Panc1 (cell line): Measurements from ENCODE around the gene GLTP.
"Not testable (repeated sequence)": the region's sequence is repeated elsewhere in the genome, so short reads cannot be mapped to it uniquely, and the experiment has no call there.

Source experiments
- POLR2AphosphoS5 ChIP-seq: IDR thresholded peaks from 2 replicates; pipeline ENCODE4 v1.6.1; 2012; ENCODE audit warnings: mild to moderate bottlenecking, low read depth, low read length, moderate library complexity
- REST ChIP-seq, 2 experiments: IDR thresholded peaks; 2 replicates each; pipeline ENCODE4 v1.6.1; 2011 to 2012; ENCODE audit warnings: low read depth in 2 of 2, control low read depth in 1 of 2, low read length in 1 of 2, mild to moderate bottlenecking in 1 of 2, moderate library complexity in 1 of 2; ENCODE audit not compliant: insufficient read depth in 1 of 2
- SIN3A ChIP-seq: IDR thresholded peaks from 2 replicates; pipeline ENCODE4 v1.6.1; 2012; ENCODE audit warnings: low read depth, mild to moderate bottlenecking, low read length, moderate library complexity, borderline replicate concordance; ENCODE audit not compliant: insufficient read depth
- TF ChIP-seq, protein P1 (sequence below): fragments of 450-650 bp; IDR thresholded peaks from 2 replicates; pipeline ENCODE4 v1.5.1; 2017; ENCODE audit warnings: mild to moderate bottlenecking

- TF ChIP-seq, protein P1, sequence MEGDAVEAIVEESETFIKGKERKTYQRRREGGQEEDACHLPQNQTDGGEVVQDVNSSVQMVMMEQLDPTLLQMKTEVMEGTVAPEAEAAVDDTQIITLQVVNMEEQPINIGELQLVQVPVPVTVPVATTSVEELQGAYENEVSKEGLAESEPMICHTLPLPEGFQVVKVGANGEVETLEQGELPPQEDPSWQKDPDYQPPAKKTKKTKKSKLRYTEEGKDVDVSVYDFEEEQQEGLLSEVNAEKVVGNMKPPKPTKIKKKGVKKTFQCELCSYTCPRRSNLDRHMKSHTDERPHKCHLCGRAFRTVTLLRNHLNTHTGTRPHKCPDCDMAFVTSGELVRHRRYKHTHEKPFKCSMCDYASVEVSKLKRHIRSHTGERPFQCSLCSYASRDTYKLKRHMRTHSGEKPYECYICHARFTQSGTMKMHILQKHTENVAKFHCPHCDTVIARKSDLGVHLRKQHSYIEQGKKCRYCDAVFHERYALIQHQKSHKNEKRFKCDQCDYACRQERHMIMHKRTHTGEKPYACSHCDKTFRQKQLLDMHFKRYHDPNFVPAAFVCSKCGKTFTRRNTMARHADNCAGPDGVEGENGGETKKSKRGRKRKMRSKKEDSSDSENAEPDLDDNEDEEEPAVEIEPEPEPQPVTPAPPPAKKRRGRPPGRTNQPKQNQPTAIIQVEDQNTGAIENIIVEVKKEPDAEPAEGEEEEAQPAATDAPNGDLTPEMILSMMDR = not testable (repeated sequence)
- TF ChIP-seq POLR2AphosphoS5; REST (IDR thresholded peaks at IDR 0.05; ENCODE audit: insufficient read depth in 1 of 2, low read depth in 2 of 2, low read length in 1 of 2); SIN3A: not testable (repeated sequence)
Measured at GRCh38 chr12:109899345-109899744, 19.0 kb upstream of the GLTP start.
